ENCODE results near the gene OR10J4.

- TF ChIP-seq EP300 (IDR thresholded peaks at IDR 0.05) (no peak), POLR2A (IDR thresholded peaks at IDR 0.05) (no peak), CTCF (IDR thresholded peaks at IDR 0.05) (no peak)
These were observed 12.5 kb downstream of the OR10J4 start for GRCh38 chr1:159444511-159444910.
